Epidermal melanocyte (primary cell): ENCODE data around the gene GORASP2.

Source experiments
- DNase-seq: peaks from one replicate; pipeline ENCODE4 v3.0.0; 2011; ENCODE audit warnings: low spot score; ENCODE audit not compliant: insufficient read length

GORASP2 gene

GRCh38 chr2:170965446-170966225 is 36.6 kb downstream of the GORASP2 start:
- DNase-seq, result no peak

GRCh38 chr2:170966648-170967396 is 37.8 kb downstream of the GORASP2 start:
- DNase-seq, result no peak

- DNase-seq, result no peak
These were observed 38.5 kb downstream of the GORASP2 start for GRCh38 chr2:170967553-170967952.

GRCh38 chr2:170968205-170969003 is 39.4 kb downstream of the GORASP2 start:
- no peak for DNase-seq

GRCh38 chr2:170969030-170969429 is 40.0 kb downstream of the GORASP2 start:
- DNase-seq, result no peak

GRCh38 chr2:170969872-170970496 is 40.9 kb downstream of the GORASP2 start:
- no peak for DNase-seq

- DNase-seq, result no peak
These were observed 42.0 kb downstream of the GORASP2 start for GRCh38 chr2:170971071-170971470.

GRCh38 chr2:170972296-170973224 is 43.5 kb downstream of the GORASP2 start:
- DNase-seq, result no peak

- no peak for DNase-seq
These were observed 44.1 kb downstream of the GORASP2 start for GRCh38 chr2:170973225-170973491.

GRCh38 chr2:170973492-170974303 is 44.6 kb downstream of the GORASP2 start:
- peak; percentile 82 for DNase-seq

- DNase-seq, result no peak
These were observed 45.4 kb downstream of the GORASP2 start for GRCh38 chr2:170974304-170974993.

GRCh38 chr2:170975127-170975942 is 46.3 kb downstream of the GORASP2 start:
- DNase-seq, result no peak

GRCh38 chr2:170975943-170976270 is 46.9 kb downstream of the GORASP2 start:
- no peak for DNase-seq

GRCh38 chr2:170984079-170984478 is 55.0 kb downstream of the GORASP2 start:
- DNase-seq, result no peak

- DNase-seq, result no peak
These were observed 56.4 kb downstream of the GORASP2 start for GRCh38 chr2:170985407-170985806.

- no peak for DNase-seq
These were observed 57.7 kb downstream of the GORASP2 start for GRCh38 chr2:170986566-170987258.

- DNase-seq, result no peak
These were observed 62.5 kb downstream of the GORASP2 start for GRCh38 chr2:170991398-170992182.
